ENCODE measurements around the gene SERPINA9. TPM values are rescaled to one million over a fixed set of nuclear protein-coding genes. Genes with fewer than 3 reads are reported as not detected.
"Not testable (repeated sequence)": the region's sequence is repeated elsewhere in the genome, so short reads cannot be mapped to it uniquely, and the experiment has no call there.

The SERPINA9 gene, protein sequence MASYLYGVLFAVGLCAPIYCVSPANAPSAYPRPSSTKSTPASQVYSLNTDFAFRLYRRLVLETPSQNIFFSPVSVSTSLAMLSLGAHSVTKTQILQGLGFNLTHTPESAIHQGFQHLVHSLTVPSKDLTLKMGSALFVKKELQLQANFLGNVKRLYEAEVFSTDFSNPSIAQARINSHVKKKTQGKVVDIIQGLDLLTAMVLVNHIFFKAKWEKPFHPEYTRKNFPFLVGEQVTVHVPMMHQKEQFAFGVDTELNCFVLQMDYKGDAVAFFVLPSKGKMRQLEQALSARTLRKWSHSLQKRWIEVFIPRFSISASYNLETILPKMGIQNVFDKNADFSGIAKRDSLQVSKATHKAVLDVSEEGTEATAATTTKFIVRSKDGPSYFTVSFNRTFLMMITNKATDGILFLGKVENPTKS
- not detected for total RNA-seq

DNA sequence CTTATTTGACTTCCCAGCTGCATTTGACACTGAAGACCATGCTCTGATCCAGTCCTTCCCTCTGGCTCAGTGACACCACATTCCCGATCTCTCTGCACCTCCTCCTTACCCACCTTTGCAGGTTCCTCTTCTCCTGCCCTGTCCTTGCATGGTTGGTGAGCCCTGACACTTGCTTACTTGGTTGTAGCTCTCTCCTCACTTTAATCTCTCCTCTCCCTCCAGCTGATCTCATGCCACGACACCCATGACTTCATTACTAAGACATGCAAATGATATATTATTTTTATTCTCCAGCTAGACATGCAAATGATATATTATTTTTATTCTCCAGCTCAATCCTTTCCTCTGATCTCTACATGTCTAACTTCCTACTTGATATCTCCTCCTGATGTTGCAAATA, at the start of gene SERPINA9:
Gene SERPINA9, minus strand, starts transcription at position 175 of the 400 bp plus-strand sequence. CDS start 6,357 bp downstream, outside the sequence.
- CTCF ChIA-PET, result interaction anchor here (3.1 kb wide), 1 partner anchor 10 kb away, joined by 19 read pairs; no protein-coding TSS in a partner anchor
- no peak for DNase-seq
- Mint-ChIP-seq H3K4me3 (no peak within 1 kb of the TSS), H3K4me1 (ENCODE audit: low read depth) (no peaks in the 10 kb centered on the region), H3K27me3 (ENCODE audit: low read depth) (no peaks in the 10 kb centered on the region), H3K27ac (no peak within 1 kb of the TSS), H3K9me3 (ENCODE audit: insufficient read depth) (peaks cover 4% of the 10 kb centered on the region), H3K36me3 (ENCODE audit: low read depth) (no peaks in the 10 kb centered on the region)
- no peak for ATAC-seq
- POLR2A ChIA-PET, result no interaction called here

DNA sequence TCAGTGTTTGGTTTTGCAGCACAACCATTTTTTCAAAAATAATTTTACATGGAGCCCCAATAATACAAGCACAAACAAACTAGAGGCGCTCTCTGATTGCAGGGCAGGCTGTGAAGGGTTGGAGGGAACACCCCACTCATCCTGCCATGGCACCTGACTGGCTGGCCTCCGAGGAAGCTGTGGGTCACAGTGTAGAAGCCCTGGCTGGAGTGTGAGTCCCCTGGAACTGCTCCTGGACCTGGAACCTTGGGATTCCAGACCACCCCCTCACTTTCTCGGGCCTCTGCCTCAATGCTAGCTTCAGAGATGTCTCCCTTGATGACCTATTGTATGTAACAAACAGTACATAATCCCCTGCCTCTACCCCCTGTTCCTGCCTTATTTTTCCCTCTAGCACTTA, 48.1 kb upstream of the SERPINA9 start:
- H3K27ac Mint-ChIP-seq, result no peak overlapping the region
- no peak for ATAC-seq

DNA sequence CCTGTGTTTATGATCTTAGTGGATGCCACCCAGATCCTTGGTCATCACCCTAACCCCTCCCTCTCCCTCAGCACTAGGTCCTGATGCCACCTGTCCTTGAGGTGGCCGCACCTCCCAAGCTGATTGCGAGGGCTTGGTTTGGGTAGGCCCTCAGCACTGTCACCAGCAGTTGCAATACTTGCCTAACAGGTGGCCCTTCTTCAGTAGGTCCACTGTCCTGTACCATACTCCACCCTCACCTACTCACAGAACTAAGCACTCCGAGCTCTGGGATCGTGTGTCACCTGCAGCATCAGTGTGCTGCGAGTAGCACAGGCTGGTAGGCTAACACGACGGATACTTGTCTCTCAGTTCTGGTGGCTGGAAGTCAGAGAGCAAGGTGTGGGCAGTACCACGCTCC, 47.3 kb upstream of the SERPINA9 start:
- no peaks in the 10 kb centered on the region for H3K4me1 Mint-ChIP-seq (ENCODE audit: low read depth)
- no peaks in the 10 kb centered on the region for H3K9me3 Mint-ChIP-seq (ENCODE audit: insufficient read depth)
- DNase-seq, result no peak
- H3K27ac Mint-ChIP-seq, result no peak overlapping the region
- no peak overlapping the region for H3K4me3 Mint-ChIP-seq
- POLR2A ChIA-PET, result no interaction called here
- CTCF ChIA-PET, result no interaction called here
- ATAC-seq, result no peak
- no peaks in the 10 kb centered on the region for H3K36me3 Mint-ChIP-seq (ENCODE audit: low read depth)
- peaks cover 6% of the 10 kb centered on the region for H3K27me3 Mint-ChIP-seq (ENCODE audit: low read depth)

More for the DNA sequence above, 48.1 kb upstream of the SERPINA9 start:
- ChIA-PET POLR2A (no interaction called here), CTCF (no interaction called here)
- DNase-seq, result no peak
- H3K9me3 Mint-ChIP-seq (ENCODE audit: insufficient read depth), result no peaks in the 10 kb centered on the region
- H3K4me1 Mint-ChIP-seq (ENCODE audit: low read depth), result no peaks in the 10 kb centered on the region
- H3K27me3 Mint-ChIP-seq (ENCODE audit: low read depth), result peaks cover 6% of the 10 kb centered on the region
- H3K4me3 Mint-ChIP-seq, result no peak overlapping the region
- no peaks in the 10 kb centered on the region for H3K36me3 Mint-ChIP-seq (ENCODE audit: low read depth)

DNA sequence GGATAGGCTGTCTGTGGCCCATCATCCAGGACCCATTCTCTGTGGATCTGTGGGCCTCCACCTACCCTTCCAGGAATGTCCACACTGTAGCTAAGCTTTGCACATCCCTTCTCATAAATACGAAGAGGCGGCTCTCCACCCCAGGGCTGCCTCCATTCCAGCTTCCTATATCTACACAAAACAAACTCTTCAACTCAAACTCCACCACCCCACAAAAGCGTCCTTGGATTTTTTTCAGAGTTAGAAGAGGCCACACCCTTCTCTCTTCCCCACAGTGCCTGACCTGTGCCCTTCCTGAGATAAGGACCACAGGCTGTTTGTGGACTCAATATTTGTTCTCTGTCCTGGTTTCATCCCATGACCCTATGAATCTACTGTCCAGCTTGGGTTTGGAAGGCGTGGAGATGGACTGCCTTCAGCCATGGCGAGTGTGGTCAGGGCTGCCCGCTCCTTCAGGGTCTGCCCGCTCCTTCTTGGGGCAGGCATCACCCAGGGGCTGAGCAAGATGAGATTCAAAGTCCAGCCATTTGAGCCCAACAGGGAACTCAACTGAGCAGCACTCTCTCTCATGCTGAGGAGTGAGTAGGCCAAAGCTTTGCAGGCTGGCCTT, 46.2 kb upstream of the SERPINA9 start:
- H3K36me3 Mint-ChIP-seq (ENCODE audit: low read depth), result no peaks in the 10 kb centered on the region
- H3K27me3 Mint-ChIP-seq (ENCODE audit: low read depth), result peaks cover 6% of the 10 kb centered on the region
- ChIA-PET CTCF (no interaction called here), POLR2A (no interaction called here)
- ATAC-seq, result no peak
- H3K9me3 Mint-ChIP-seq (ENCODE audit: insufficient read depth), result no peaks in the 10 kb centered on the region
- DNase-seq, result no peak
- no peaks in the 10 kb centered on the region for H3K4me1 Mint-ChIP-seq (ENCODE audit: low read depth)
- H3K4me3 Mint-ChIP-seq, result no peak overlapping the region
- no peak overlapping the region for H3K27ac Mint-ChIP-seq

DNA sequence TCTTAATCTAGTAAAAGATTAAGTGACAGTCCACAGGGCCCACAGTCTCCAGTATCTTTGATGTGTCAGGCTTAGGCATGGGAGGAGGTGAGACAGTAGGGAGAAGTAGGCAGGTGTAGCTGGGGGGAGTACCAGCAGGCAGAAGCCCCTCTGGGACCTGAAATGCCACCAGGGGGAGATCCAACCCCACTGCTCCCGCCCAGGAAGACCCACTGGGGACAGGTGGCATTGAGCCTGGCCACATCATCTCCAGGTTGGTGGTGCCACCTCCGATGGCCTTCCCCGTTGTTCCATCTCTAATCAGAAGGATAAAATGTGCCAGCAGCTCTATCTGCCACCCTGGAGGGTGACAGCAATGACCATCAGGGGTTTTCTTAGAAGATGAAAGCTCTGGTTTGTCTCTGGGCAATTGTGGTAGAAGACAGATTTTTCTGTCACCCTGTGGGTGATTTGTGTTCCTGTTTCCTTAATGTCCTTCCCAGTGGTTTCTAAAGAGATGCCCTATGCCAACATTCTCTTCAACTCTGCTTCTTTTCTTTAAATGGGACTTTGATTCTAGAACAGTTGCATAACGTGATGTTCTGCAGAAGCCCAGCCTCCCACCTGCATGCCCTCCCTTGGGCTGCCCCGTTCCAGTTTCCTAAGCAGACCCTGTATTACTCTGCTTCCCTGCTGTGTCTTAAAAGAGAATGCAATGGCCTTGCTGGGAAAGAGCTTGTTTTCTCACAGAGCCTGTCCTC, 45.5 kb upstream of the SERPINA9 start:
- POLR2A ChIA-PET, result no interaction called here
- Mint-ChIP-seq H3K4me3 (no peak overlapping the region), H3K4me1 (ENCODE audit: low read depth) (no peaks in the 10 kb centered on the region), H3K27me3 (ENCODE audit: low read depth) (no peaks in the 10 kb centered on the region), H3K27ac (no peak overlapping the region), H3K36me3 (ENCODE audit: low read depth) (no peaks in the 10 kb centered on the region), H3K9me3 (ENCODE audit: insufficient read depth) (no peaks in the 10 kb centered on the region)
- ATAC-seq (no peak), DNase-seq (no peak)
- CTCF ChIA-PET, result no interaction called here

DNA sequence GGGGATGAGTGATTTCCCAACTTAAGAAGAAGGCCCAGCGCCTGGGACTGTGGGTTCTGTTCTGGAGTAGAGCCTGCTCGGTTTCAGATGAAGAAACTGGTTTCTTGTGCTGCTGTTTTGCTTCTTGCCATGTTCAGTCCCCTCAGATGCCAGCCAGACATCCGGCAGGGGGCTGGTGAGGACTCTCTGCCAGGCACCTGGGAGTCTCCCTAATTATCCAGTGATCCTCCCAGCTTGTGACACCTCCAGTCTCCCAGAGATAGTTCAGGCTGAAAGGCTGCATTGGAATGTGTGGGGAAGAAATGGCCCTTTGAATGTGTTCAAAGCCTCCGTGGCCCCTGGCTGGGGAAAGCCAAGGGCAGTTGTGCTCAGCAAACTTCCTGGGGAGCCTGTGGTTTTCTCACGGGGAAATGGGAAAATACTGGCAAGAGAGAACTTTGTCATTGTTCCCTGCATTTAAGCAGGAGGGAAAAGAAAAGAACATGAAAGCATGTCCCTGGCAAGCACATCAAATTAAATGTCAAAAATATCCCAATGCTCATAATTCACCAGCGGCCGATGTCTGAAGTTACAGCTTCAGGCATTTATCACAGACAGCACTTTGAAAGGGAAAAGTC, 41.8 kb upstream of the SERPINA9 start:
- H3K36me3 Mint-ChIP-seq (ENCODE audit: low read depth), result no peaks in the 10 kb centered on the region
- DNase-seq (no peak), ATAC-seq (no peak)
- no peak overlapping the region for H3K27ac Mint-ChIP-seq
- no peak overlapping the region for H3K4me3 Mint-ChIP-seq
- no peaks in the 10 kb centered on the region for H3K4me1 Mint-ChIP-seq (ENCODE audit: low read depth)
- CTCF ChIA-PET, result interaction anchor here (1.2 kb wide), 1 partner anchor 32 kb away, joined by 3 read pairs; no protein-coding TSS in a partner anchor
- no peaks in the 10 kb centered on the region for H3K27me3 Mint-ChIP-seq (ENCODE audit: low read depth)
- no peaks in the 10 kb centered on the region for H3K9me3 Mint-ChIP-seq (ENCODE audit: insufficient read depth)
- POLR2A ChIA-PET, result no interaction called here

DNA sequence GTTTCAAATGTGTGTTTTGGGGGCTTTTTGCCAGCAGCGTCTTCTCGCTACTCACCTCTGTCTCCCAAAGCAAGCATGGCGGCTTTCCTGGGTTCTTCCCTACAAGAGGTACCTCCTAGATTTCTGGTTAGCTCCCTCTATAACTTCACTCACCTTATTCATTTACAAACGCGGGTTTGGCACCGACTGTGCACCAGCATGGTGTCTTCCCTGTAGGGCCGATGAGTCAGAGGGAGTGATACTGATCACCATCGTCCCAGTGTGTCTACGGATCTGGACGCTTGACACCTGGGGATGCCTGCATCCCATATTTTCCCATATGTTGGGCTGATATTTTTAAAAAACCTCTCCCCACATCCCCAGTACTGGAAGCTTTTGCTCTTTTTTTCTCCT, 41.2 kb upstream of the SERPINA9 start:
- ATAC-seq (no peak), DNase-seq (no peak)
- ChIA-PET POLR2A (no interaction called here), CTCF (interaction anchor here (1.2 kb wide), 1 partner anchor 31 kb away, joined by 3 read pairs; no protein-coding TSS in a partner anchor)
- H3K4me3 Mint-ChIP-seq, result no peak overlapping the region
- no peak overlapping the region for H3K27ac Mint-ChIP-seq
- H3K36me3 Mint-ChIP-seq (ENCODE audit: low read depth), result no peaks in the 10 kb centered on the region
- H3K4me1 Mint-ChIP-seq (ENCODE audit: low read depth), result no peaks in the 10 kb centered on the region
- H3K9me3 Mint-ChIP-seq (ENCODE audit: insufficient read depth), result no peaks in the 10 kb centered on the region
- H3K27me3 Mint-ChIP-seq (ENCODE audit: low read depth), result no peaks in the 10 kb centered on the region

DNA sequence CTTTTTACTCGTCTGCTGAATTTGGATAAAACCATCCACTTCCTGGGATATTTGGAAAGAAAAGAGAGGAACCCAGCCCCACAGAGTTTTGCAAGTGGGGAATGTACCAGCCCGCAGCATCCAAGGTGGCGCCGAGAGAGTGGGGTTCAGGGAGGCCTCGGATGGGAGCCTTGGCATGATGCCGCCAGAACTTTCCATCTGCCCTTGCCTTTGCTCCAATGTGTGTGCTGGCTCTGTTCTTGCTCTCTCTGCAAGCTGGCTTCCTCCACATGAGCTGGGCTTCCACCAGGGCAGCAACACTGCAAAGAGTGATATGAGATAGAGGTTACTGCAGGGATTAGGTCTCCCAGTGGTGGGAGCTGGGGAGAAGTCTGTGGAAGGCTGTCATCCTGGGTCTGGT, 39.9 kb upstream of the SERPINA9 start:
- POLR2A ChIA-PET, result no interaction called here
- ATAC-seq (no peak), DNase-seq (no peak)
- Mint-ChIP-seq H3K4me3 (no peak overlapping the region), H3K4me1 (ENCODE audit: low read depth) (no peaks in the 10 kb centered on the region), H3K27ac (no peak overlapping the region), H3K36me3 (ENCODE audit: low read depth) (no peaks in the 10 kb centered on the region), H3K9me3 (ENCODE audit: insufficient read depth) (no peaks in the 10 kb centered on the region), H3K27me3 (ENCODE audit: low read depth) (no peaks in the 10 kb centered on the region)
- CTCF ChIA-PET, result no interaction called here

DNA sequence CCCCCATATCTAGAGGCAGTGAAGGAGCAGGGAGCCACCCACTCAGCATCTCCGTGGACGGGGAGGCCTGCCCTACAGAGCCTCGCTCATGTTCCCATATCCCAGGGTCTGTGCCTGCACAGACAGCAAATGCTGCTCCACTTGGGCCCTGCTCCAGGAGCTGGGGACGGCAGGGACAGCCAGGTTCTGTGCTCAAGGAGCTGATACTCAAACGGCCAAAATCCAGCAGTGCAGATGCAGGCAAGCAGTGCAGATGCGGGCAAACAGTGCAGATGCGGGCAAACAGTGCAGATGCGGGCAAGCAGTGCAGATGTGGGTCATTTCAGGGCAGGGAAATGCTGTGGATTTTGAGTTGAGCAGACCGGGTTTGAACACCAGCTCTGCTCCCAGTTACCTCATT, 39.4 kb upstream of the SERPINA9 start:
- ATAC-seq, result no peak
- Mint-ChIP-seq H3K4me1 (ENCODE audit: low read depth) (no peaks in the 10 kb centered on the region), H3K9me3 (ENCODE audit: insufficient read depth) (no peaks in the 10 kb centered on the region), H3K27ac (no peak overlapping the region), H3K27me3 (ENCODE audit: low read depth) (peaks cover 2% of the 10 kb centered on the region), H3K36me3 (ENCODE audit: low read depth) (no peaks in the 10 kb centered on the region), H3K4me3 (no peak overlapping the region)
- POLR2A ChIA-PET, result no interaction called here
- CTCF ChIA-PET, result no interaction called here
- DNase-seq, result no peak

DNA sequence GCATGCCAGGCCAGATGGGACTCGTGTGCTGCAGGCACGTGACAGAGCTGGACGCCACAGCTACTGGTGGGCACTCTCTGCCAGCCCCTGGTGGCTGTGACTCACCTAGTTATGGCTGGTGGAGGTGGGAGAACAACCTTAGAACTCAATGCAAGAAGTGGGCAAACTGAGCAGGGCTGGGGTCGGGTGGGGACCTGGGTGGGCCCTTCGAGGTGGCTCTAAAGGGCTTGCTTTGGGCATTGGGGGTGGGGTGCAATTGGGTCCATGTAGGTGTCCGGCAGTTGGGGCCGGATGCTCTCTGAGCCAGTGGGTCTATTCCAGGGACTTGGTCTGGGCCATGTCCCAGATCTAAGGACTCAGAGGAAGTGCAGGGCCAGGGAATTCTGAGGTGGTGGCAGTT, 38.4 kb upstream of the SERPINA9 start:
- CTCF ChIA-PET, result no interaction called here
- Mint-ChIP-seq H3K27ac (no peak overlapping the region), H3K9me3 (ENCODE audit: insufficient read depth) (no peaks in the 10 kb centered on the region), H3K4me3 (no peak overlapping the region), H3K36me3 (ENCODE audit: low read depth) (no peaks in the 10 kb centered on the region), H3K4me1 (ENCODE audit: low read depth) (no peaks in the 10 kb centered on the region), H3K27me3 (ENCODE audit: low read depth) (peaks cover 2% of the 10 kb centered on the region)
- POLR2A ChIA-PET, result no interaction called here
- DNase-seq (no peak), ATAC-seq (no peak)

DNA sequence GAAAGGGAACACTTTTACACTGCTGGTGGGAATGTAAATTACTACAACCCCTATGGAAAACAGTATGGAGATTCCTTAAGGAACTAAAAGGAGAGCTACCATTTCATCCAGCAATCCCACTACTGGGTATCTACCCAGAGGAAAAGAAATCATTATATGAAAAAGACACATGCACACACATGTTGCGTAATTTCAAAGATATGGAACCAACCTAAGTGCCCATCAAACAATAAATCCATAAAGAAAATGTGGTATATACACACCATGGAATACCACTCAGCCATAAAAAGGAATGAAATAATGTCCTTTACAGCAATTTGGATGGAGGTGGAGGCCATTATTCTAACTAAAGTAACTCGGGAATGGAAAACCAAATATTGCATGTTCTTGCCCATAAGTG, 34.5 kb upstream of the SERPINA9 start:
- POLR2A ChIA-PET; H3K36me3 Mint-ChIP-seq (ENCODE audit: low read depth); CTCF ChIA-PET; DNase-seq; H3K9me3 Mint-ChIP-seq (ENCODE audit: insufficient read depth); H3K27me3 Mint-ChIP-seq (ENCODE audit: low read depth); ATAC-seq; H3K4me3 Mint-ChIP-seq; H3K27ac Mint-ChIP-seq; H3K4me1 Mint-ChIP-seq (ENCODE audit: low read depth): not testable (repeated sequence)

DNA sequence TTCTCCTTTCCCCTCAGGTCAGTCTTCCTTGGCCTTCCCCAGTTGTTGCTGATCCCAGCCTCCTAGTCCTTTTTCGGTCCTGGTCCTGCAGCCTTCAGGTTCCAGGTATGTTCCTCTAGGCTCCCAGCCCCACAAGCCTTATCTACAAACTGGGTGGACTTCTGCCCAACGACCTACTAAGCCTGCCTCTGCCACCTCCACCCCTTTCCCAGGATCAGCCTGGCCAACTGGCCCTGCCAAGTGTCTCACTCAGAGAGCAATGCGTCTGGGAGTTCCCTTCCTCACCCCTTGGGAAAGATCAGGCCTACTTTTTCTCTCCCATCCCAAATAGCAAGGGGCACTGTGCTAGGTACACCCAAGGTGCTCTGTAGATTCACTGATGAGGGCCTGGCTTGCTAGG, 33.4 kb upstream of the SERPINA9 start, which contains the start of gene SERPINA12:
Gene SERPINA12, minus strand, starts transcription at position 114 of the 400 bp plus-strand sequence. CDS start 11,072 bp downstream, outside the sequence.
- H3K9me3 Mint-ChIP-seq (ENCODE audit: insufficient read depth), result no peaks in the 10 kb centered on the region
- H3K4me3 Mint-ChIP-seq, result no peak within 1 kb of the TSS
- no peaks in the 10 kb centered on the region for H3K36me3 Mint-ChIP-seq (ENCODE audit: low read depth)
- ATAC-seq (no peak), DNase-seq (no peak)
- ChIA-PET POLR2A (no interaction called here), CTCF (interaction anchor here (0.9 kb wide), 1 partner anchor 23 kb away, joined by 3 read pairs; no protein-coding TSS in a partner anchor)
- no peak within 1 kb of the TSS for H3K27ac Mint-ChIP-seq
- H3K27me3 Mint-ChIP-seq (ENCODE audit: low read depth), result peaks cover 5% of the 10 kb centered on the region
- H3K4me1 Mint-ChIP-seq (ENCODE audit: low read depth), result no peaks in the 10 kb centered on the region

Measured in activated CD8-positive, alpha-beta T cell treated with anti-CD3 and anti-CD28 coated beads, Interleukin-2, amount 10 ng/mL, durations not matched to agents 7 days and 5 days (primary cell).